Endothelial cell of umbilical vein (primary cell): ENCODE data around the gene GPR4.

Source experiments
- CTCF ChIP-seq, 2 donors: IDR thresholded peaks; 1 replicate in 1 of 2; 2 replicates in 1 of 2; pipeline ENCODE4 v1.5.1; 2011; ENCODE audit warnings: low read length in 2 of 2, mild to moderate bottlenecking in 2 of 2, moderate library complexity in 2 of 2, control low read depth in 1 of 2, inconsistent platforms in 1 of 2, low read depth in 1 of 2; ENCODE audit not compliant: insufficient read depth in 1 of 2; ENCODE audit errors: extremely low read depth in 1 of 2
- EZH2 ChIP-seq: IDR thresholded peaks from 2 replicates; pipeline ENCODE4 v1.6.1; 2012; ENCODE audit warnings: borderline replicate concordance, low read depth, mild to moderate bottlenecking, moderate library complexity, low read length, inconsistent platforms; ENCODE audit not compliant: severe bottlenecking
- GATA2 ChIP-seq: IDR thresholded peaks from 2 replicates; pipeline ENCODE4 v1.7.0; 2011; ENCODE audit warnings: low read depth, mild to moderate bottlenecking, moderate library complexity, mixed read lengths, low read length; ENCODE audit not compliant: insufficient read length, insufficient read depth
- MYC ChIP-seq: IDR thresholded peaks from one replicate; pipeline ENCODE4 v1.6.1; 2011; ENCODE audit warnings: mild to moderate bottlenecking, low read depth, low read length
- POLR2A ChIP-seq: IDR thresholded peaks from 2 replicates; pipeline ENCODE4 v1.6.1; 2012; ENCODE audit warnings: low read depth, mild to moderate bottlenecking, control low read depth, low read length
- POLR2AphosphoS5 ChIP-seq: IDR thresholded peaks from 2 replicates; pipeline ENCODE4 v1.6.1; 2012; ENCODE audit warnings: low read depth, mild to moderate bottlenecking, control low read depth, low read length, moderate library complexity; ENCODE audit not compliant: insufficient read depth
- TF ChIP-seq, protein P1 (sequence below): IDR thresholded peaks from 2 replicates; pipeline ENCODE4 v1.6.1; 2011; ENCODE audit not compliant: insufficient read depth, insufficient read length

DNA sequence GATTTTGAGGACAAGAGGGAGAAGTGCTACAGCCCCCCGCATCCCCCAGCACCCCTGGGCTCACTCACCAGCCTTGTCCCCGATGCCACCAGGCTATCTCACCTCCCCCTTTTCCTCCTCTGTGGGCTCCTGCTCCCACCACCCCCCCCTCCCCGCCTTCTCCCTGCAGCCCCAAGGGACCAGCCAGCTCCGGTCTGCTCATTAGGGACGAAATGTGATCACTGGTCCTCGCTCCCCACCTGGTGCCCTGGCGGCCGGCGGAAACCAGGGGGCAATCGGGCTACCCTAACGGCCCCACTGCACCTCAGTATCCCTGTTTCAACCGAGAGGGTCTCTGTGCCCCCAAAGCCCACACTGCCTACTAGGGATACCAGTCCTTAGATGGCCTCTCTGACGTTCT lies 2.7 kb downstream of the GPR4 start:
- TF ChIP-seq CTCF (IDR thresholded peaks at IDR 0.05; ENCODE audit: extremely low read depth in 1 of 2, insufficient read depth in 1 of 2, low read depth in 1 of 2, low read length in 2 of 2) (no peak), POLR2A (no peak), EZH2 (no peak), GATA2 (no peak), MYC (no peak), POLR2AphosphoS5 (no peak)
- TF ChIP-seq, protein P1, sequence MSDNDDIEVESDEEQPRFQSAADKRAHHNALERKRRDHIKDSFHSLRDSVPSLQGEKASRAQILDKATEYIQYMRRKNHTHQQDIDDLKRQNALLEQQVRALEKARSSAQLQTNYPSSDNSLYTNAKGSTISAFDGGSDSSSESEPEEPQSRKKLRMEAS: no peak
